Transverse colon (tissue), 4 donors: ENCODE data around the gene KLHL29.

Experiments used
- CTCF ChIP-seq, 5 experiments: fragments of 200-600 bp in 3 of 5; fragments of 450-650 bp in 2 of 5; sonication (generic) in 3 of 5; IDR thresholded peaks; 1 replicate in 2 of 5; 2 replicates in 3 of 5; pipeline ENCODE4 v1.5.1; 2016 to 2017; ENCODE audit warnings: antibody characterized with exemption in 5 of 5, inconsistent platforms in 3 of 5, mild to moderate bottlenecking in 2 of 5, moderate library complexity in 1 of 5
- EP300 ChIP-seq: sonication (generic); formaldehyde crosslinking; IDR thresholded peaks from one replicate; pipeline ENCODE4 v1.6.1; 2017; ENCODE audit warnings: antibody characterized with exemption, low read depth
- POLR2A ChIP-seq: fragments of 450-650 bp; IDR thresholded peaks from one replicate; pipeline ENCODE4 v1.6.1; 2016; ENCODE audit warnings: antibody characterized with exemption, mild to moderate bottlenecking, moderate library complexity
- POLR2AphosphoS5 ChIP-seq, 3 donors: sonication (generic); formaldehyde crosslinking; IDR thresholded peaks; one replicate each; pipeline ENCODE4 v1.6.1; 2016; ENCODE audit warnings: antibody characterized with exemption in 3 of 3

- TF ChIP-seq POLR2A = no peak
- TF ChIP-seq CTCF (IDR thresholded peaks at IDR 0.05) = no peak
- TF ChIP-seq EP300 = no peak
- no peak for TF ChIP-seq POLR2AphosphoS5 (IDR thresholded peaks at IDR 0.05)
Observed at GRCh38 chr2:23653326-23653725, 268.3 kb downstream of the KLHL29 start.
